H1 (cell line): Measurements from ENCODE around the gene GNB1L.

ENCODE experiments used
- EZH2 ChIP-seq: fragments of 200-600 bp; sonication (generic); IDR thresholded peaks from 2 replicates; pipeline ENCODE4 v1.7.1; 2012; ENCODE audit warnings: low read depth, mild to moderate bottlenecking, moderate library complexity, low read length, inconsistent platforms; ENCODE audit not compliant: severe bottlenecking
- POLR2AphosphoS5 ChIP-seq: IDR thresholded peaks from 2 replicates; pipeline ENCODE4 v1.6.1; 2011; ENCODE audit warnings: low read depth, low read length
- YY1 ChIP-seq: IDR thresholded peaks from 2 replicates; pipeline ENCODE4 v1.6.1; 2011; ENCODE audit warnings: low read depth, mild to moderate bottlenecking, low read length

GRCh38 chr22:19775496-19776325 is 79.0 kb downstream of the GNB1L start:
- TF ChIP-seq POLR2AphosphoS5: no peak
- TF ChIP-seq EZH2: no peak
- TF ChIP-seq YY1: no peak
